Mucosa of stomach (tissue), 1 donor: Measurements from ENCODE around the gene ACTMAP.

Experiments used
- H3K27me3 ChIP-seq: one replicate; pipeline ENCODE4 v1.7.0; 2013; ENCODE audit warnings: mild to moderate bottlenecking, low read length; ENCODE audit not compliant: control insufficient read depth, insufficient read depth
- H3K36me3 ChIP-seq: one replicate; pipeline ENCODE4 v1.7.0; 2013; ENCODE audit warnings: low read length; ENCODE audit not compliant: control insufficient read depth, insufficient read depth
- H3K4me1 ChIP-seq: one replicate; pipeline ENCODE4 v1.7.0; 2013; ENCODE audit warnings: mild to moderate bottlenecking, low read length; ENCODE audit not compliant: control insufficient read depth, insufficient read depth
- H3K4me3 ChIP-seq: one replicate; pipeline ENCODE4 v1.7.0; 2013; ENCODE audit warnings: low read length
- H3K9ac ChIP-seq: one replicate; pipeline ENCODE4 v1.7.0; 2013; ENCODE audit warnings: mild to moderate bottlenecking, low read length, moderate library complexity
- H3K9me3 ChIP-seq: one replicate; pipeline ENCODE4 v1.7.0; 2013; ENCODE audit warnings: mild to moderate bottlenecking, low read length, moderate library complexity; ENCODE audit not compliant: control insufficient read depth
- donor health status: Pancreatic carcinoma.

The ACTMAP gene

DNA sequence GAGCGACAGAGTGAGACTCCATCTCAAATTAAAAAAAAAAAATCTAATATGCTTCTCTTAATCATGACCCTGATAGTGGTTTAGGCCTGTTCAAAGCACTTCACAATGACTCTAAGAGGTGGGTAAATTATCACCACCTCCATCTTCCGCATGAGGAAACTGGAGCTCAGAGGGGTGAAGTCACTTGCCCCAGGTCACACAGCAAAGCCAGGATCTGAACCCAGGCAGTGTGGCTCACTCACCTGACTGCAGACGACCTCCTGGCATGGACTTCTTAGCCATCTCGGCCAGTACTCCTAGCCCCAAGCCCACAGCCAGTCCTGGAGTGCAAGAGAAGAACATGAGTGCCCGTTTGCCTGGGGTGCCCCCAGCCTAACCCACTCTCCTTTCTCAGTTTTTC, 40.5 kb downstream of the ACTMAP start:
- no peak overlapping the region for H3K9ac ChIP-seq
- H3K9me3 ChIP-seq = no peaks in the 10 kb centered on the region
- H3K4me1 ChIP-seq = peaks cover 6% of the 10 kb centered on the region
- H3K27me3 ChIP-seq = no peaks in the 10 kb centered on the region
- no peaks in the 10 kb centered on the region for H3K36me3 ChIP-seq
- no peak overlapping the region for H3K4me3 ChIP-seq

DNA sequence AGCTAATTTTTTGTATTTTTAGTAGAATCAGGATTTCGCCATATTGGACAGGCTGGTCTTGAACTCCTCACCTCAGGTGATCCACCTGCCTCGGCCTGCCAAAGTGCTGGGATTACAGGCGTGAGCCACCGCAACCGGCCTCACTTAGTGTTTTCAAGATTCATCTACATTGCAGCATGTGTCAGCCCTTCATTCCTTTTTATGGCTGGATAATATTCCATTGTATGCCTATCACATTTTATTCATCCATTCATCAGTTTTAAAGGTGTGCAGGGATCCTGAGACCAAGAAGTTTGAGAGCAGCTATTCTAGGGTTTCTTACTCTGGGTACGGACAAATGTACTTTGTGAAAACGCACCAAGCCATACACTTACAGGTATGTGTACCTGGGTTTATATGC, 42.7 kb downstream of the ACTMAP start:
- H3K4me3 ChIP-seq = no peak overlapping the region
- H3K36me3 ChIP-seq = peaks cover 1% of the 10 kb centered on the region
- no peaks in the 10 kb centered on the region for H3K4me1 ChIP-seq
- H3K9ac ChIP-seq = no peak overlapping the region
- H3K27me3 ChIP-seq = no peaks in the 10 kb centered on the region
- H3K9me3 ChIP-seq = no peaks in the 10 kb centered on the region

DNA sequence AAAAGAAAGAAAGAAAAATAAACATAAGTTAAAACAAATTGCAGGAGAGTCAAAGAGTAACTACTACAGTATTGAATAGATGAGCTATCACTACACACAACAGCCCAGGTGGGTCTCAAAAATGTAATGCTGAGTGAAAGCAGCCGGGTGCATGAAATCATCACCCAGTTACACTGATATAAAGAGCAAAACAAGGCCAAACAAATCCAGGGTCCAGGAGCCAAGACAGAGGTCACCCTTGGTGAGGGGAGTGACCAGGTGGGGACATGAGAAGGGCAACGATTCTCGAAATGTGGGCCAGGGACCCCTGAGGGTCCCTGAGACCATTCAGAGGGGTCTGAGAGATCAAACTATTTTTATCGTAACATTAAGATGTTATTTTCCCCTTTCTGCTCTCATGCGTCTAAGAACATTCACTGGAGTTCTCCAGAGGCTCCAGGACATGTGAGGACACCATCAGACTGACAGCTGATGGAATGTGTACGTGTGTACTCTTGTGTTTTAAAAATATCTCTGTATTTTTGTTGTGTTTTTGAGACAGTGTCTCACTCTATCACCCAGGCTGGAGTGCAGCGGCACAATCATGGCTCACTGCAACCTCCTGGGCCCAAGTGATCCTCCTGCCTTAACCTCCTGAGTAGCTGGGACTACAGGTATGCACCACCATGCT, 44.2 kb downstream of the ACTMAP start:
- H3K36me3 ChIP-seq = peaks cover 16% of the 10 kb centered on the region
- H3K27me3 ChIP-seq = no peaks in the 10 kb centered on the region

DNA sequence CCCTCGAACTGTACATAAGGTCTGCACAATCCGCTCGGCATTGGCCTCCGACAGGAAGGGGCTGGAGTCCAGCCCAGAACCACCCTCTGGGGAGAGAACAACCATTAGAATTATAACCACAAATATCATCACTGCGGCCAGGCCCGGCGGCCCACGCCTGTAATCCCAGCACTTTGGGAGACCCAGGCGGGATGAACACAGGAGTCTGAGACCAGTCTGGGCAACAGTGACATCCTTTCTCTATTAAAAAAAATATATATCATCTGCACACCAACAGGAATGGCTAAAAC, 45.0 kb downstream of the ACTMAP start:
- no peaks in the 10 kb centered on the region for H3K27me3 ChIP-seq
- no peaks in the 10 kb centered on the region for H3K4me1 ChIP-seq
- peaks cover 16% of the 10 kb centered on the region for H3K36me3 ChIP-seq
- no peaks in the 10 kb centered on the region for H3K9me3 ChIP-seq
- no peak overlapping the region for H3K4me3 ChIP-seq
- no peak overlapping the region for H3K9ac ChIP-seq

More for the DNA sequence above, 44.2 kb downstream of the ACTMAP start:
- H3K4me3 ChIP-seq = no peak overlapping the region
- no peak overlapping the region for H3K9ac ChIP-seq
- no peaks in the 10 kb centered on the region for H3K4me1 ChIP-seq
- H3K9me3 ChIP-seq = no peaks in the 10 kb centered on the region

DNA sequence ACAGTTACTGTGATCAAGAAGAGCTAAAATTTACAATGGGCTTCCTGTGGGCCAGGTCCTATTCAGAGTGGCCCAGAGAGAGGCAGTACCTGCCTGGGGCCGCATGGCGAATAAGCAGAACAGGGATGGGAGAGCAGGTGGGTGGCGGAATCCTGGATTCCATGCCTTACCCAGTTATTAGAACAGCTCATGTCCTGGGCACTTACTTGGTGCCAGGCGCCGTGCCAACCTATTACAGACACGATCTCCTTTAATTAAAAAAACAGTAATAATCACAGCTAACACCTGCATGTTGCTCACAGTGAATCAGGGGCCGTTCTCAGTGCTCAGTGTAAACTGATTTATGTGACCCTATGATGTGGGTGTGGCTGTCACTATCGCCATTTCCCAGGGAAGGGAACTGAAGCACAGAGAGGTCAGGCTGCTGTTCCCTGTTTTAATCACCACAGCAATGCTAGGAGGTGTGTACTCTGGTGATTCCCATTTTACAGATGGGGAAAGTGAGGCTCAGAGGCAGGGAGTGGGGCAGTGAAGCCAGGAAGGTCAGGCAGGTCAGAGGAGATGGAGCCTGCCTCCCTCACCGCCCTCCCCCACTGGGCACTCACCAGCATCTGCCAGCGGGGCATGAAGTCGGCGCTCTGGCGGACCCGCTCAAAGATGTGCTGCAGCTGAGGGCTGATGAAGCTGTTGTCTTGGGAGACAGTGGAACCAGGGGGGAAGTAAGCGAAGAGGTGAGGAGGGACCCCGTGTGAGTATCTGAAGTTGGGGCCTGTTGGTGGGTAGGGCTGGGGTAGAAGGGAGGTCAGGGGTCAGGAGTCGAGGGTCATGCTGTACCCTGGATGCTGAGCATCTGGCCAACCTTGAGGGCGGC, 45.6 kb downstream of the ACTMAP start:
- Histone ChIP-seq H3K36me3 (peaks cover 20% of the 10 kb centered on the region), H3K4me1 (no peaks in the 10 kb centered on the region), H3K4me3 (no peak overlapping the region), H3K27me3 (no peaks in the 10 kb centered on the region), H3K9me3 (no peaks in the 10 kb centered on the region), H3K9ac (no peak overlapping the region)

DNA sequence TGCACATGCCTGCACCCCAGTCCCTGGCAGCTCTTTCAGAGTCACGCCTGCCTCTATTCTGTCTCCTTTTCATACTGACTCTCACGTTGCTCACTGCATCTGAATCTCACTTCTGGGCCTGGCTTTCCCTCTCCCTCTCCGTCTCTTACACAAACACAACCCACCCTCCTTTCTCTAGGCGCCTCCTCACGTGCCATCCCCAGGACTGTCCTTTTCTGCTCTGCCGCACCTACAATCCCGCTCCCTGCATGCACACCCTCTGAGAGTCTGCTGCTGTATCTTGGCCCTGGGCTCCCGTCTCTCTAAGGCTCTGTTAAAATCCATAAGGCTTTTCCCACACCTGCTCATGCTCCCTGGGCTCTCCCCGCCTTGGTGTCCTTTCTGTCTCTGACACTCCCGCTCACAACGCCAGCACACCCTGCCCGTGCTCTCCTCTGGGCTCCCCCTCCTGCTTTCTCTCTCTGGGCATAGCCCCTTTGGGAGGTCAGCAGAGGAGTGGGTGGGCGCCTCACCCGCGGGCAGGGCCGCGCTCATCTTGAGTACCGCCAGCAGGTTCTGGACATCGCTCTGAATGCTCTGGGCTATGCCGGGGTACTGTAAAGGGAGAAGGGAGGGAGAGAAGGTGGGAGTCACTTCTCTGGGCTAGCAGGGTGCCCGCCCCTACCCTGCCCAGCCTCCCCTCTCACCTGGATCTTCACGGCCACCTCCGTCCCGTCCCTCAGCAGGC, 47.1 kb downstream of the ACTMAP start:
- Histone ChIP-seq H3K9ac (no peak overlapping the region), H3K9me3 (no peaks in the 10 kb centered on the region), H3K4me3 (no peak overlapping the region), H3K36me3 (peaks cover 24% of the 10 kb centered on the region), H3K27me3 (no peaks in the 10 kb centered on the region), H3K4me1 (no peaks in the 10 kb centered on the region)

DNA sequence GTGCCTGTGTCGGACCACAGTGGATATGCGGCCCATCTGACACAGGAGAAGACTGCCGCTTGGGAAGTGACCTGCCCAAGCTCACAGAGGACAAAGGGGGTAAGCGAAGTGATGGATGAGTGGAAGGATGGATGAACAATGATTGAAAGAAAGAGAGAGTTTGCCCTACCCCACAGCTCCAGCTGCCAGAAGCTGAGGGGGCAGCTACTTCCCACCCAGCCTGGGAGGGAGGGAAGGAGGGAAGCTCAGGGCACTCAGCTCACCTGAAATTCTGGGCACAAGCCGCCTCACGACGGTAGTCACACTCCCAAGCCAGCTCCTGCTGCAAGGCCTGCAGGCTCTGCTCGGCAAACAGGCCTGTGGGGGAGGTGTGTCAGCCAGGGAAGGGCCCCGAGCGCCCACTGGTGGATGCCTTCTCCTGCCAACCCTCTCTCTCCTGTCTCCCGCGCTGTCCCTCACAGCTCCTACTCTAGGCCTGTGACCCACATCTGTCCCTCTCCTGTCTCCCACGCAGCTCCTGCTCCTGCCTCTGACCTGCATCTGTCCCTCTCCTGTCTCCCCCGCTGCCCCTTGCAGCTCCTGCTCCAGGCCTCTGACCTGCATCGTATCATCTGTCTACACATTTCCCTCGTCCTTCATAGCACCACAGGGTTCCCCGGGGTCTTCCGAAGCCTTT, 47.8 kb downstream of the ACTMAP start:
- no peaks in the 10 kb centered on the region for H3K4me1 ChIP-seq
- H3K4me3 ChIP-seq = no peak overlapping the region
- H3K36me3 ChIP-seq = peaks cover 24% of the 10 kb centered on the region
- H3K27me3 ChIP-seq = no peaks in the 10 kb centered on the region
- H3K9me3 ChIP-seq = no peaks in the 10 kb centered on the region
- no peak overlapping the region for H3K9ac ChIP-seq

DNA sequence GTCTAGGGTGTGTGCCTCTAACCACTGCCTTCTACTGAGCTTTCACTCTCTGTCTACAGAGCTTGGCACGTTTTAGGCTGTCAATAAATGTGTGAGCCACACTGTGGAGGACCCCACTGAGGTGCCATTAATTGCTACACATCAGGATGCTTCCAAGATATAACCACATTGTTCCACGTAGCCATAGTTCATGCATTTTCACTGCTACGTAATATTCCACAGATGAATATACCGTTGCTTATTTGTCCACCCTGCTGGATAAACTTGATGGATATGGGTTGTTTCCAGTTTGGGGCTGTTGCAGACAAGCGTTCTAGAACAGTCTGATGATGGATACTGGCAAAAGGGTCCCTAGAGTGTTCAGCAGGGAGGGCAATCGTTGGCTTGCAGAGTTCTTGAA, 48.5 kb downstream of the ACTMAP start:
- H3K9ac ChIP-seq = no peak overlapping the region
- peaks cover 24% of the 10 kb centered on the region for H3K36me3 ChIP-seq
- no peak overlapping the region for H3K4me3 ChIP-seq

DNA sequence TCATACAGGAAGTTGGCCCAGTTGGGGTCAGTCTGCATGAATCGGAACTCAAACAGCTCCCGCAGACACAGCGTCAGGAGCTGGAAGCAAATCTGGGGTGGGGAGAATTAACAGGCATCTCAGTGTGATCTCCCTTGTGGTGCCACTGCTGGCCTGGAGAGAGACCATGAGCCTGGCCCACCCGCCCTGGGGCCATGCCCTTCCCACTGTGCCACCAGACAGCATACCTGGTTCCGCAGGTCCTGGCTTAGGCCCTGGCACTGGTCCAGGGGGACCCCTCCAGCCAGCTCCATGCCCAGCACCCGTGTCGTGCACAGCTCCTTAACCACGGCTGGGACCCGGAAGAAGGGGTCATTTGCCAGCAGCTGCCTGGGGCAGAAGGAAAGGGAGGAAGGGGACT, 50.2 kb downstream of the ACTMAP start:
- H3K36me3 ChIP-seq = peaks cover 32% of the 10 kb centered on the region
- H3K4me1 ChIP-seq = no peaks in the 10 kb centered on the region
- H3K9ac ChIP-seq = no peak overlapping the region
- no peaks in the 10 kb centered on the region for H3K9me3 ChIP-seq
- no peaks in the 10 kb centered on the region for H3K27me3 ChIP-seq
- no peak overlapping the region for H3K4me3 ChIP-seq

More for the DNA sequence above, 48.5 kb downstream of the ACTMAP start:
- no peaks in the 10 kb centered on the region for H3K4me1 ChIP-seq
- no peaks in the 10 kb centered on the region for H3K9me3 ChIP-seq
- no peaks in the 10 kb centered on the region for H3K27me3 ChIP-seq

DNA sequence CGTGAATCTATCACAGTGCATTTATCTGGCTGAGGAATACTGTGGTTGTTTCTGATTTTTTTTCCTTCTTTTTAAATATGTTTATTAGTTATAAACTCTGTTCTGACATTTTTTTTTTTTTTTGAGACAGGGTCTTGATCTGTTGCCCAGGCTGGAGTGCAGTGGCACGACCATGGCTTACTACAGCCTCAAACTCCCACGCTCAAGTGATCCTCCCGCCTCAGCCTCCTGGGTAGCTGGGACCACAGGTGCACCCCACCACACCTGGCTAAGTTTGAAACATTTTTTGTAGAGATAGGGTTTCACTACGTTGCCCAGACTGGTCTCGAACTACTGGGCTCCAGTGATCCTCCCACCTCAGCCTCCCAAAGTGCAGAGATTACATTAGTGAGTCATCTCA, 53.3 kb downstream of the ACTMAP start:
- H3K9me3 ChIP-seq = no peaks in the 10 kb centered on the region
- H3K9ac ChIP-seq = no peak overlapping the region
- H3K4me1 ChIP-seq = no peaks in the 10 kb centered on the region
- H3K4me3 ChIP-seq = no peak overlapping the region
- no peaks in the 10 kb centered on the region for H3K27me3 ChIP-seq
- peaks cover 24% of the 10 kb centered on the region for H3K36me3 ChIP-seq

DNA sequence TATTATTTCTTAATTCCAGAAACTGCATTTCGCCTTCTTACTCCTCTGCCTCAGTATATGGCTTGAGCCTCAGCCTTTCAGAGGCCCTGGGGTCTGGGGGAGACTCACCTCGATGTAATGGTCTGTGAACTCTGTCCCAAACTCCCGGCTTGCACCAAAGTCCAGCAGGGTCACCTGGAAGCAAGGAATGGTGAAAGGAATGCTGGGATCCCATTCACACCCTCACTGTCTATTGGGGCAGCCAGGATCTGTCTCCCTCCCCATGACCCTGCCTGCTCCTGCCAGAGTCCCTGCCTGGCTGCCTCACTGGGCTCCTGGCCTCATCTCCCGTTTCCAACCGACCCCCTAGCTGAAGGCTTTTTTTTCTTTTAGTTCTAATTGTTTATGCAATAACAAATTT, 54.4 kb downstream of the ACTMAP start:
- Histone ChIP-seq H3K9ac (no peak overlapping the region), H3K9me3 (no peaks in the 10 kb centered on the region), H3K4me1 (peaks cover 4% of the 10 kb centered on the region), H3K27me3 (no peaks in the 10 kb centered on the region), H3K4me3 (no peak overlapping the region), H3K36me3 (peaks cover 16% of the 10 kb centered on the region)

DNA sequence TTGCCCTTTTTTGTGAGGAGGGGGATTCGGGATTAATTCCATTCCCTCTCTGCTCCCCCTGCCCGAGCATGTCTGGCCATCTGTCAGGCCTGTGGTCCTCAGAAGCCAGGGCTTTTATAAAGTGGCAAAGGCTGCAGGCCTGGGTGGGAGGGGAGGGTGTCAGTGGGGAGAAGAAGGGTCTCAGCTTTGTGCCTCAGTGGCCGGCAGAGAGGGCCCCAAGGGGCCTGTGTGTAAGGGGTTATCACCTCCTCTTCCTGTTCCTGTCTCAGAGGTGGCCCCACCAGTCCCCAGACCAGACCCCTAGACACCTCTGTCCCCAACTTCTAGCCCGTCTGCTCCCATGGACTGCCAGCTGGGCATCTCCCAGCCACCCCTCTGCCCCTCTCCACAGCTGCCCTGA, 56.4 kb downstream of the ACTMAP start:
- Histone ChIP-seq H3K27me3 (no peaks in the 10 kb centered on the region), H3K4me1 (peaks cover 12% of the 10 kb centered on the region), H3K9ac (no peak overlapping the region), H3K4me3 (no peak overlapping the region), H3K9me3 (no peaks in the 10 kb centered on the region), H3K36me3 (peaks cover 8% of the 10 kb centered on the region)
